SK-N-SH (cell line): ENCODE data around the gene PBX4. TPM values are rescaled to one million over a fixed set of nuclear protein-coding genes. Genes with fewer than 3 reads are reported as not detected.
A peak's percentile ranks its signal among the peaks of the same experiment; 100 is the strongest.

Experiments
- CTCF ChIA-PET: fragments of 300-600, 350-600 bp; formaldehyde crosslinking; extraction: SDS; loops from one replicate; lab custom pipeline; 2021; lab: Yijun Ruan, JAX
- POLR2A ChIA-PET: fragments of 350-600 bp; sonication (Branson Sonifier 250); formaldehyde crosslinking; extraction: SDS; loops from one replicate; lab custom pipeline; 2020; ENCODE audit warnings: antibody characterized with exemption, inconsistent platforms; lab: Yijun Ruan, JAX
- DNase-seq: peaks from one replicate; pipeline ENCODE4 v3.0.0; 2012
- H2AFZ ChIP-seq: fragments of 200-600 bp; sonication (generic); 2 replicates; pipeline ENCODE4 v1.8.1; 2016; ENCODE audit warnings: antibody characterized with exemption, mild to moderate bottlenecking, low read depth
- H3F3A ChIP-seq: fragments of 200-600 bp; sonication (generic); replicated peaks from 2 replicates; pipeline ENCODE3; 2016; ENCODE audit warnings: antibody characterized with exemption, mild to moderate bottlenecking; ENCODE audit not compliant: insufficient read depth
- H3K27ac ChIP-seq, 2 experiments: fragments of 200-500 bp in 1 of 2; fragments of 200-600 bp in 1 of 2; sonication (Bioruptor generic) in 1 of 2; sonication (generic), shearing (Covaris generic) in 1 of 2; 2 replicates each; pipeline versions ENCODE4 v1.5.1 to v1.6.1; 2014 to 2016; ENCODE audit warnings: low read depth in 2 of 2, inconsistent platforms in 1 of 2, low read length in 1 of 2, mild to moderate bottlenecking in 1 of 2, mixed read lengths in 1 of 2
- H3K27me3 ChIP-seq: fragments of 200-600 bp; sonication (generic), shearing (Covaris generic); 2 replicates; pipeline ENCODE4 v1.6.1; 2016; ENCODE audit warnings: mixed run types; ENCODE audit not compliant: insufficient read depth
- H3K36me3 ChIP-seq, 2 experiments: fragments of 200-500 bp in 1 of 2; fragments of 200-600 bp in 1 of 2; sonication (Bioruptor generic) in 1 of 2; sonication (generic) in 1 of 2; replicated peaks in 1 of 2; 2 replicates each; pipeline versions ENCODE3 to v1.5.1; 2014 to 2016; ENCODE audit warnings: low read length in 1 of 2, mild to moderate bottlenecking in 1 of 2; ENCODE audit not compliant: insufficient read depth in 2 of 2, control insufficient read depth in 1 of 2
- H3K4me1 ChIP-seq, 2 experiments: fragments of 200-500 bp in 1 of 2; fragments of 200-600 bp in 1 of 2; sonication (Bioruptor generic) in 1 of 2; sonication (generic), shearing (Covaris generic) in 1 of 2; 2 replicates each; pipeline versions ENCODE4 v1.5.1 to v1.6.1; 2014 to 2016; ENCODE audit warnings: low read depth in 1 of 2, low read length in 1 of 2, mixed run types in 1 of 2; ENCODE audit not compliant: insufficient read depth in 2 of 2, control insufficient read depth in 1 of 2
- H3K4me2 ChIP-seq: fragments of 200-600 bp; sonication (generic), shearing (Covaris generic); 2 replicates; pipeline ENCODE4 v1.6.1; 2017; ENCODE audit warnings: mixed run types
- H3K4me3 ChIP-seq, 2 experiments: fragments of 200-500 bp in 1 of 2; fragments of 200-600 bp in 1 of 2; sonication (Bioruptor generic) in 1 of 2; sonication (generic), shearing (Covaris generic) in 1 of 2; 2 replicates each; pipeline versions ENCODE4 v1.5.1 to v1.8.1; 2014 to 2016; ENCODE audit warnings: low read depth in 2 of 2, inconsistent platforms in 1 of 2, low read length in 1 of 2, mild to moderate bottlenecking in 1 of 2, mixed read lengths in 1 of 2, moderate library complexity in 1 of 2
- H3K79me2 ChIP-seq: fragments of 200-600 bp; sonication (generic); 2 replicates; pipeline ENCODE4 v1.8.1; 2017; ENCODE audit warnings: mild to moderate bottlenecking; ENCODE audit not compliant: insufficient read depth
- H3K9ac ChIP-seq: fragments of 200-600 bp; sonication (generic); 2 replicates; pipeline ENCODE4 v1.6.1; 2017; ENCODE audit warnings: mixed run types
- H3K9me2 ChIP-seq: fragments of 200-600 bp; sonication (generic); 2 replicates; pipeline ENCODE4 v1.6.1; 2017; ENCODE audit warnings: mixed run types
- H3K9me3 ChIP-seq: fragments of 200-600 bp; sonication (generic); 2 replicates; pipeline ENCODE4 v1.6.1; 2017; ENCODE audit warnings: mixed run types, mild to moderate bottlenecking, moderate library complexity
- H4K20me1 ChIP-seq: fragments of 200-600 bp; sonication (generic); 2 replicates; pipeline ENCODE4 v1.6.1; 2017; ENCODE audit warnings: mild to moderate bottlenecking, mixed run types; ENCODE audit not compliant: insufficient read depth
- CHD2 ChIP-seq: fragments of 150-350 bp; IDR thresholded peaks from 2 replicates; pipeline ENCODE4 v1.6.1; 2018; ENCODE audit warnings: low read length; ENCODE audit not compliant: partially characterized antibody
- ELF1 ChIP-seq: IDR thresholded peaks from 2 replicates; pipeline ENCODE4 v1.4.0; 2012
- FOSL2 ChIP-seq: IDR thresholded peaks from 2 replicates; pipeline ENCODE4 v1.4.0; 2012; ENCODE audit warnings: low read depth, mild to moderate bottlenecking, moderate library complexity, borderline replicate concordance
- FOXM1 ChIP-seq: IDR thresholded peaks from 2 replicates; pipeline ENCODE4 v1.4.0; 2012; ENCODE audit warnings: low read depth, mild to moderate bottlenecking
- GATA2 ChIP-seq: sonication (generic); formaldehyde crosslinking; IDR thresholded peaks from 2 replicates; pipeline ENCODE4 v1.5.0; 2020; ENCODE audit warnings: mild to moderate bottlenecking, missing genetic modification reagents
- MXI1 ChIP-seq: IDR thresholded peaks from 2 replicates; pipeline ENCODE4 v1.6.1; 2012; ENCODE audit warnings: mild to moderate bottlenecking, low read depth, low read length, improper control_type of control experiment
- NRF1 ChIP-seq: IDR thresholded peaks from 2 replicates; pipeline ENCODE4 v1.6.1; 2012; ENCODE audit warnings: low read depth, mild to moderate bottlenecking, low read length
- SMC3 ChIP-seq: IDR thresholded peaks from 2 replicates; pipeline ENCODE4 v1.6.1; 2012; ENCODE audit warnings: low read depth, low read length, improper control_type of control experiment
- TAF1 ChIP-seq: IDR thresholded peaks from 2 replicates; pipeline ENCODE4 v1.6.1; 2012; ENCODE audit warnings: low read depth, mild to moderate bottlenecking, low read length, moderate library complexity, borderline replicate concordance
- TCF12 ChIP-seq: IDR thresholded peaks from 2 replicates; pipeline ENCODE4 v1.4.0; 2012
- YY1 ChIP-seq: IDR thresholded peaks from 2 replicates; pipeline ENCODE4 v1.4.0; 2012; ENCODE audit warnings: low read depth, mild to moderate bottlenecking
- WGBS: methylation state at CpG from one replicate; pipeline ENCODE4 v1.1.6; 2017; ENCODE audit warnings: low lambda C conversion rate; 5-methylcytosine and 5-hydroxymethylcytosine counted together
- polyA plus RNA-seq, 3 experiments: library from polyadenylated mRNA; depleted of rRNA; stranded (reverse); fragments of >200 nt; gene quantifications; 2 replicates each; pipeline ENCODE4 v1.2.3, GENCODE V29; 2012
- TF ChIP-seq, protein P1 (sequence below): IDR thresholded peaks from 2 replicates; pipeline ENCODE4 v1.6.1; 2012; ENCODE audit warnings: mild to moderate bottlenecking, low read depth, low read length, moderate library complexity
- TF ChIP-seq, protein P2 (sequence below): IDR thresholded peaks from 2 replicates; pipeline ENCODE4 v1.4.0; 2012; ENCODE audit warnings: low read depth, borderline replicate concordance
- TF ChIP-seq, protein P3 (sequence below): IDR thresholded peaks from 2 replicates; pipeline ENCODE4 v1.4.0; 2012; ENCODE audit warnings: low read depth, borderline replicate concordance

Gene PBX4
- polyA plus RNA-seq, 1 of the 3 experiments (the other 2 are of a cell fraction): 6.4 TPM

DNA sequence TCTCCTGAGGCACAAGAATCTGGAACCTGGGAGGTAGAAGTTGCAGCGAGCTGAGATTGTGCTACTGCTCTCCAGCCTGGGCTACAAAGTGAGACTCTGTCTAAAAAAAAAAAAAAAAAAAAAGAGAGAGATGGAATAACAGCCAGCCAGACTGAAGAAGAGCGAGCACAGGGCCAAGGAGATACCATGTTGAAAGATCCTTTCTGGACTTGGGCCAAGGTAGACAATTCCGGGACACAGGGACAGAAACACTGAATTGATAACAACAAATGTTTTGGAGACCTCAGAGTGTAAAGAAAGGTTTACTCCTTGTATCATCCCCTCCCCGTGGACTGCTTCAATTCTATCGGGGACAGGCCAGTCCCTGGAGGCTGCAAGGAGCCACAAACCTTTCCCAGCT lies 4.9 kb upstream of the PBX4 start (continued):
- TF ChIP-seq FOSL2 (no peak), SMC3 (no peak), TCF12 (no peak)

DNA sequence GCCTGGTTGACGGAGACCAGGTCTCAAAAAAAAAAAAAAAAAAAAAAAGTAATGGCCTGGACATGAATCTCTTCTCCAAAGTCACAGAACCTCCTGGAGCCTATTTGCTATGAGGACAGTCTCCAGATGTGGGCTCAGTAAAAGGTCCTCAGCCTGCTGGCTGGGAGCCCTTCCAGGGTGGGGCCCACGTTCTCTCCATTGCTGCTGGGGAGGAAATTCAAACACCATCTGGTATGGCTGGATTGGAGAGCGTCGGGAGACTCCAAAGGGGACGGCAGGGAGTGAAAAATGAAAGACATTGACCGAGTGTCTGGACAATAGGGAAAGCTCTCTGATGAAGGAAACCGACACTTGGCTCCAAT lies 1.3 kb upstream of the PBX4 start:
- Histone ChIP-seq H3K79me2 (peaks cover 19% of the 10 kb centered on the region; the same call in 1 of the 2 replicates), H3K4me3 (no peak overlapping the region), H3F3A (no peaks in the 10 kb centered on the region), H3K4me2 (no peak overlapping the region), H3K9me3 (no peaks in the 10 kb centered on the region), H2AFZ (no peak overlapping the region), H3K9me2 (no peaks in the 10 kb centered on the region), H3K9ac (no peak overlapping the region), H3K27ac (no peak overlapping the region), H3K27me3 (no peaks in the 10 kb centered on the region), H3K4me1 (peaks cover 4% of the 10 kb centered on the region in 2 experiments; a peak in 2 of 4 replicates), H4K20me1 (no peaks in the 10 kb centered on the region), H3K36me3 (no peaks in the 10 kb centered on the region)
- no peak for TF ChIP-seq FOXM1
- TF ChIP-seq SMC3: no peak
- TF ChIP-seq ELF1: no peak
- TF ChIP-seq, protein P1, sequence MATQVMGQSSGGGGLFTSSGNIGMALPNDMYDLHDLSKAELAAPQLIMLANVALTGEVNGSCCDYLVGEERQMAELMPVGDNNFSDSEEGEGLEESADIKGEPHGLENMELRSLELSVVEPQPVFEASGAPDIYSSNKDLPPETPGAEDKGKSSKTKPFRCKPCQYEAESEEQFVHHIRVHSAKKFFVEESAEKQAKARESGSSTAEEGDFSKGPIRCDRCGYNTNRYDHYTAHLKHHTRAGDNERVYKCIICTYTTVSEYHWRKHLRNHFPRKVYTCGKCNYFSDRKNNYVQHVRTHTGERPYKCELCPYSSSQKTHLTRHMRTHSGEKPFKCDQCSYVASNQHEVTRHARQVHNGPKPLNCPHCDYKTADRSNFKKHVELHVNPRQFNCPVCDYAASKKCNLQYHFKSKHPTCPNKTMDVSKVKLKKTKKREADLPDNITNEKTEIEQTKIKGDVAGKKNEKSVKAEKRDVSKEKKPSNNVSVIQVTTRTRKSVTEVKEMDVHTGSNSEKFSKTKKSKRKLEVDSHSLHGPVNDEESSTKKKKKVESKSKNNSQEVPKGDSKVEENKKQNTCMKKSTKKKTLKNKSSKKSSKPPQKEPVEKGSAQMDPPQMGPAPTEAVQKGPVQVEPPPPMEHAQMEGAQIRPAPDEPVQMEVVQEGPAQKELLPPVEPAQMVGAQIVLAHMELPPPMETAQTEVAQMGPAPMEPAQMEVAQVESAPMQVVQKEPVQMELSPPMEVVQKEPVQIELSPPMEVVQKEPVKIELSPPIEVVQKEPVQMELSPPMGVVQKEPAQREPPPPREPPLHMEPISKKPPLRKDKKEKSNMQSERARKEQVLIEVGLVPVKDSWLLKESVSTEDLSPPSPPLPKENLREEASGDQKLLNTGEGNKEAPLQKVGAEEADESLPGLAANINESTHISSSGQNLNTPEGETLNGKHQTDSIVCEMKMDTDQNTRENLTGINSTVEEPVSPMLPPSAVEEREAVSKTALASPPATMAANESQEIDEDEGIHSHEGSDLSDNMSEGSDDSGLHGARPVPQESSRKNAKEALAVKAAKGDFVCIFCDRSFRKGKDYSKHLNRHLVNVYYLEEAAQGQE: no peak
- no peak for TF ChIP-seq YY1
- POLR2A ChIA-PET: no interaction called here
- no peak for DNase-seq
- 92% methylated on average over 7 of the region's 7 CpGs for WGBS
- CTCF ChIA-PET: interaction anchor here (0.9 to 2.4 kb wide), 3 partner anchors 9 to 88 kb away, joined by 3 to 11 read pairs (median 3); no protein-coding TSS in a partner anchor

DNA sequence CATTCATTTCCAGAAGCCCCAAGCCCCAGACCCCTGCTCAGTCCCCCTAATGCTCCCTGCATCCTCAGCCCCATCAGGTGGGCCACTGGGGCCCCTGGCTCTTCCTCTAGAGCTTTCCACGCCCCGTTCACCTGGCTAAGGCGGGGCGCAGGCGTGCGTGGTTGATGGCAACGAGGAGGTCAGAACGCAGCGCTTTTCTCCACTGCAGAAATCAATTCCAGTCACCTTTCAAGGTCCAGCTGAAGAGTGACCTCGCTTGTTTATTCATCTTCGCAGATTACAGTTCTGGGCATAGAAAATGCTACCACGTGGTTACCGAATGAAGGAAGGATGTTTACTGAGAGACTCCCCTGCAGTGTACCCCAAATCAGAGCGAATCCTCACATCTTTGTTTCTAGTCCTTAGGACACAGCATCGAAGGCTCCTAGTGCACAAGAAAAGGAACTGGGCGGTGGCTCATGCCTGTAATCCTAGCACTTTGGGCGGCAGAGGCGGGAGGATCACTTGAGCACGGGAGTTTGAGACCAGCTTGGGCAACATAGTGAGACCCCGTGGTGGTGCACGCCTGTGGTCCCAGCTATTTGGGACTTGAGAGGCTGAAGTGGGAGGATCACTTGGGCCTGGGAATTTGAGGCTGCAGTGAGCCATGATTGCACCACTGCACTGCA lies 828 bp upstream of the PBX4 start:
- no peaks in the 10 kb centered on the region for H4K20me1 ChIP-seq
- CTCF ChIA-PET: interaction anchor here (0.7 to 2.4 kb wide), 3 partner anchors 12 to 87 kb away, joined by 3 to 11 read pairs (median 3); no protein-coding TSS in a partner anchor
- H3K36me3 ChIP-seq: no peaks in the 10 kb centered on the region
- 87% methylated on average over 21 of the region's 21 CpGs for WGBS
- peak overlapping the region; percentile 51 to 74 for H3K4me3 ChIP-seq
- peak overlapping the region; percentile 79 for H2AFZ ChIP-seq
- 0 out of 2 replicates have a peak overlapping the region, but pooled peaks have one; percentile 43 for H3K9ac ChIP-seq
- peaks cover 4% of the 10 kb centered on the region in 2 experiments; a peak in 2 of 4 replicates for H3K4me1 ChIP-seq
- H3K4me2 ChIP-seq: peak overlapping the region; percentile 63
- H3K9me2 ChIP-seq: no peaks in the 10 kb centered on the region
- H3K27me3 ChIP-seq: no peaks in the 10 kb centered on the region
- no peaks in the 10 kb centered on the region for H3F3A ChIP-seq
- peaks cover 23% of the 10 kb centered on the region; the same call in 1 of the 2 replicates for H3K79me2 ChIP-seq
- POLR2A ChIA-PET: no interaction called here
- H3K9me3 ChIP-seq: no peaks in the 10 kb centered on the region
- no peak overlapping the region; a peak in 1 of 4 replicates for H3K27ac ChIP-seq
- no peak for DNase-seq
- TF ChIP-seq GATA2 (CRISPR knock-in tag) (no peak), TAF1 (no peak), MXI1 (no peak), ELF1 (no peak), SMC3 (no peak), CHD2 (no peak), NRF1 (no peak)
- TF ChIP-seq, protein P1: no peak
- TF ChIP-seq, protein P2, sequence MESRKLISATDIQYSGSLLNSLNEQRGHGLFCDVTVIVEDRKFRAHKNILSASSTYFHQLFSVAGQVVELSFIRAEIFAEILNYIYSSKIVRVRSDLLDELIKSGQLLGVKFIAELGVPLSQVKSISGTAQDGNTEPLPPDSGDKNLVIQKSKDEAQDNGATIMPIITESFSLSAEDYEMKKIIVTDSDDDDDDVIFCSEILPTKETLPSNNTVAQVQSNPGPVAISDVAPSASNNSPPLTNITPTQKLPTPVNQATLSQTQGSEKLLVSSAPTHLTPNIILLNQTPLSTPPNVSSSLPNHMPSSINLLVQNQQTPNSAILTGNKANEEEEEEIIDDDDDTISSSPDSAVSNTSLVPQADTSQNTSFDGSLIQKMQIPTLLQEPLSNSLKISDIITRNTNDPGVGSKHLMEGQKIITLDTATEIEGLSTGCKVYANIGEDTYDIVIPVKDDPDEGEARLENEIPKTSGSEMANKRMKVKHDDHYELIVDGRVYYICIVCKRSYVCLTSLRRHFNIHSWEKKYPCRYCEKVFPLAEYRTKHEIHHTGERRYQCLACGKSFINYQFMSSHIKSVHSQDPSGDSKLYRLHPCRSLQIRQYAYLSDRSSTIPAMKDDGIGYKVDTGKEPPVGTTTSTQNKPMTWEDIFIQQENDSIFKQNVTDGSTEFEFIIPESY: no peak
- TF ChIP-seq, protein P3, sequence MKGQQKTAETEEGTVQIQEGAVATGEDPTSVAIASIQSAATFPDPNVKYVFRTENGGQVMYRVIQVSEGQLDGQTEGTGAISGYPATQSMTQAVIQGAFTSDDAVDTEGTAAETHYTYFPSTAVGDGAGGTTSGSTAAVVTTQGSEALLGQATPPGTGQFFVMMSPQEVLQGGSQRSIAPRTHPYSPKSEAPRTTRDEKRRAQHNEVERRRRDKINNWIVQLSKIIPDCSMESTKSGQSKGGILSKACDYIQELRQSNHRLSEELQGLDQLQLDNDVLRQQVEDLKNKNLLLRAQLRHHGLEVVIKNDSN: no peak
